ENCODE measurements around the gene ID4.
A peak's percentile ranks its signal among the peaks of the same experiment; 100 is the strongest.

The ID4 gene

DNA sequence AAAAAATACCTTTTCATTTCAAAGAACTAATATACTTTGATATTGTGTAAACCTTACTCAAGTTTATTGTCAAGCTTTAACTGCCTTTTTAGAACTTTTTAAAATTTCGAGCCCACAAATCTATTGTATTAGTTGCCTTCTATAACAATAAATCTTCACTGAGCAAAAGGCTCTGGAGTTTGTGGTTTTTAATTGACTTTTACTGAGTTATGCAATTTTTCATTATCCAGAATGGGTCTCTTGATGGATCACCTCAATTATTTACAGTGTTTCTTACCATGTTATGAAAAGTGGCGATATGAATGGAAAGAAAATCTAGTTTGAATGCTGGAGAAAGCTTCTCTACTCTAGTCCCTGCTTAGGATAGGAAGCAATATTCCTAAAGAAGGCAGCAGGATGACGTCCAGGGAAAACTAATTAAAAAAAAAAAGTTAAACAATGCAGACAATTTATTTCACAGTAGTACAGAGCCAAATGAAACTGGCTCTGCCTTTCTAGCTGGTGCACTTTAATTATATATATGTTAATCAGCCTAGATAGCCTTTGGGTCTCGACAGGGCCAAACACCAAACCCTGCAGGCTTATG, 5.0 kb downstream of the ID4 start:
- H2BK120ac ChIP-seq (ENCODE audit: low read depth, low read length) = no peak overlapping the region
- H3K4me3 ChIP-seq (ENCODE audit: low read length in 2 of 2) = no peak overlapping the region
- peaks cover 10% of the 10 kb centered on the region for H3K79me1 ChIP-seq (ENCODE audit: low read depth, low read length)

DNA sequence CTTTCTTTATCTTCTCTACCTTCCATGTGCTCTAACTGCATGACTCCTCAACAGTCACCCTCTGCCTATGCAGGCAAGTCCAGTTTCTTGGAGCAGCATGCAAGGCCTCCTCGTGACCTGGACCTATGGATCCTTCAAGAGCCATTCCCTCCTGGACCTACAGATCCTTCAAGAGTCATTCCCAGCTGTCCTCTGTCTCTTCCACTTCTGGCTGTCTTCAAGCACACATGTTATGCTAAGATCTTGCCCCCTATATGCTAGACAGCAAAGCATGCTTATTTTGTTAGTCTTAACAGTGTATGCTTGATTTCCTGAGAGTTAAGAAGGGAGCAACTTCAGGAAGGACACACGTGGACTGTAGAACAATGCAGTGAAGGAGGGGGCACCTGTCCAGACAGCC, 7.5 kb downstream of the ID4 start:
- Histone ChIP-seq H3K4me3 (ENCODE audit: low read length in 2 of 2) (no peak overlapping the region), H2AK5ac (ENCODE audit: low read depth, low read length) (peak overlapping the region; percentile 53), H3K14ac (ENCODE audit: low read length) (no peak overlapping the region), H3K4ac (ENCODE audit: low read length) (no peak overlapping the region), H2AFZ (ENCODE audit: low read length) (no peak overlapping the region), H2BK15ac (ENCODE audit: low read length) (no peak overlapping the region), H4K8ac (ENCODE audit: low read depth, low read length) (no peak overlapping the region), H3K9me3 (replicated peaks in 1 of 2; ENCODE audit: control insufficient read depth in 2 of 2, insufficient read depth in 1 of 2, low read depth in 1 of 2, low read length in 2 of 2) (no peaks in the 10 kb centered on the region), H4K91ac (ENCODE audit: low read depth, low read length, poor library complexity) (no peak overlapping the region), H3K79me1 (ENCODE audit: low read depth, low read length) (no peaks in the 10 kb centered on the region), H3K23ac (ENCODE audit: low read depth, low read length, poor library complexity) (no peak overlapping the region), H3K4me1 (ENCODE audit: control insufficient read depth in 2 of 2, insufficient read depth in 1 of 2, low read depth in 1 of 2, low read length in 2 of 2) (peaks cover 8 to 26% of the 10 kb centered on the region in 2 donors), H3K27ac (replicated peaks; ENCODE audit: low read length) (no peak overlapping the region), H2BK12ac (ENCODE audit: low read length) (no peak overlapping the region), H2BK120ac (ENCODE audit: low read depth, low read length) (no peak overlapping the region), H3K4me2 (ENCODE audit: insufficient read depth, low read length, poor library complexity, severe bottlenecking) (no peak overlapping the region), H3K36me3 (replicated peaks in 1 of 2; ENCODE audit: control insufficient read depth in 2 of 2, insufficient read depth in 2 of 2, low read length in 2 of 2) (peaks cover 0 to 13% of the 10 kb centered on the region in 2 donors), H3K18ac (ENCODE audit: low read length) (no peak overlapping the region), H3K9ac (ENCODE audit: low read depth, low read length, poor library complexity) (no peak overlapping the region), H3K27me3 (ENCODE audit: control insufficient read depth in 3 of 3, insufficient read depth in 3 of 3, low read depth in 1 of 3, low read length in 3 of 3) (no peaks in the 10 kb centered on the region), H2BK5ac (ENCODE audit: low read length) (no peak overlapping the region)
- no peak for DNase-seq (ENCODE audit: low spot score)
- no CpG with 5 or more reads among the region's 2 CpGs for WGBS, 2 donors (ENCODE audit: extremely low coverage in 2 of 2, insufficient read length in 2 of 2, insufficient replicate concordance in 1 of 2)

More for the DNA sequence above, 5.0 kb downstream of the ID4 start:
- H4K91ac ChIP-seq (ENCODE audit: low read depth, low read length, poor library complexity) = no peak overlapping the region
- H3K18ac ChIP-seq (ENCODE audit: low read length) = no peak overlapping the region
- H3K4me1 ChIP-seq (ENCODE audit: control insufficient read depth in 2 of 2, insufficient read depth in 1 of 2, low read depth in 1 of 2, low read length in 2 of 2) = peaks cover 8 to 27% of the 10 kb centered on the region in 2 donors
- no peak overlapping the region for H3K23ac ChIP-seq (ENCODE audit: low read depth, low read length, poor library complexity)
- H3K27ac ChIP-seq (replicated peaks; ENCODE audit: low read length) = no peak overlapping the region
- H2BK15ac ChIP-seq (ENCODE audit: low read length) = no peak overlapping the region
- H3K27me3 ChIP-seq (ENCODE audit: control insufficient read depth in 3 of 3, insufficient read depth in 3 of 3, low read depth in 1 of 3, low read length in 3 of 3) = no peaks in the 10 kb centered on the region
- no peak overlapping the region for H4K8ac ChIP-seq (ENCODE audit: low read depth, low read length)
- no peak overlapping the region for H2AK5ac ChIP-seq (ENCODE audit: low read depth, low read length)
- no peak for DNase-seq (ENCODE audit: low spot score)
- H3K4ac ChIP-seq (ENCODE audit: low read length) = no peak overlapping the region
- no CpG with 5 or more reads among the region's 4 CpGs for WGBS, 2 donors (ENCODE audit: extremely low coverage in 2 of 2, insufficient read length in 2 of 2, insufficient replicate concordance in 1 of 2)
- H2BK5ac ChIP-seq (ENCODE audit: low read length) = no peak overlapping the region
- no peak overlapping the region for H3K14ac ChIP-seq (ENCODE audit: low read length)
- H2AFZ ChIP-seq (ENCODE audit: low read length) = no peak overlapping the region
- H3K9ac ChIP-seq (ENCODE audit: low read depth, low read length, poor library complexity) = no peak overlapping the region
- no peak overlapping the region for H3K4me2 ChIP-seq (ENCODE audit: insufficient read depth, low read length, poor library complexity, severe bottlenecking)
- peaks cover 0 to 23% of the 10 kb centered on the region in 2 donors for H3K36me3 ChIP-seq (replicated peaks in 1 of 2; ENCODE audit: control insufficient read depth in 2 of 2, insufficient read depth in 2 of 2, low read length in 2 of 2)
- H2BK12ac ChIP-seq (ENCODE audit: low read length) = no peak overlapping the region
- H3K9me3 ChIP-seq (replicated peaks in 1 of 2; ENCODE audit: control insufficient read depth in 2 of 2, insufficient read depth in 1 of 2, low read depth in 1 of 2, low read length in 2 of 2) = no peaks in the 10 kb centered on the region

DNA sequence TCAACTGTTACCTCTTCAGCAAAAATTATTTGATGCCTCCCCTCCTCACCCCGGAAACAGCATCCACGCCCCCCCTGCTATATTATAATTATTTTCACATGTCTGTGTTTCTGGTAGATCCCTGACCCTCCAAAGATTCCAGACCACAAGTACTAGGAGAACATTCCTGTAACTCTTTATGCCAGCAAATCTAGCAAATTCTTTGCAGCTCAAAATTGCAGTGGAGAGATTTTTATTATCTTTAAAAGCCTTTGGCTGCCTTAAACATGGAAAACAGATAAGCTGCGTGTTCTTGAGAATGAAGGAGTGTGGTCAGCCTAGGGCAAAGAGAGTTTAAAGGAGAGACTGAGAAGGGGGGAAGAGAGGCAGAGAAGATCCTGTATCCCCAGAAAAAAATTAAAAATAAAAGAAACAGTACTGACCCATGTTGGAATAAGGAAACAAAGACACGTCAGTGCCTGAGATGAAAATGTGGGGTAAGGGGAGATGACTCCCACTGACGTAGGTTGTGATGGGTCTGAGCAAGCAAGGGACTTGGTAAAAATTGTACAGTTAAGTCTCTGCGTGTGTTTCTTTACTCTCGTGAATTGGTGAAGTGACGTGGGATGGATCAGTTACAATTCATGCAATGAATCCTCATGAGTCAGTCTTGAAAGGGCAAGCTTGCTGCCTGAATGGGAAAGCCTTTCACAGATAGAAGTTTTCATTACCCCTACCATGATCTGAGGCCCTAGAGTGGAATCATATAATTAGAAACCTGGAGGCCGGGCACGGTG, 8.3 kb downstream of the ID4 start:
- no peak overlapping the region for H3K9ac ChIP-seq (ENCODE audit: low read depth, low read length, poor library complexity)
- H3K4me1 ChIP-seq (ENCODE audit: control insufficient read depth in 2 of 2, insufficient read depth in 1 of 2, low read depth in 1 of 2, low read length in 2 of 2) = peaks cover 8 to 21% of the 10 kb centered on the region in 2 donors
- H3K23ac ChIP-seq (ENCODE audit: low read depth, low read length, poor library complexity) = no peak overlapping the region
- no peak overlapping the region for H2AK5ac ChIP-seq (ENCODE audit: low read depth, low read length)
- H3K14ac ChIP-seq (ENCODE audit: low read length) = no peak overlapping the region
- H3K9me3 ChIP-seq (replicated peaks in 1 of 2; ENCODE audit: control insufficient read depth in 2 of 2, insufficient read depth in 1 of 2, low read depth in 1 of 2, low read length in 2 of 2) = no peaks in the 10 kb centered on the region
- H2BK15ac ChIP-seq (ENCODE audit: low read length) = no peak overlapping the region
- no peak overlapping the region for H2BK5ac ChIP-seq (ENCODE audit: low read length)
- no peak overlapping the region for H3K27ac ChIP-seq (replicated peaks; ENCODE audit: low read length)
- no peak overlapping the region for H2BK12ac ChIP-seq (ENCODE audit: low read length)
- no peak overlapping the region for H3K18ac ChIP-seq (ENCODE audit: low read length)
- H3K27me3 ChIP-seq (ENCODE audit: control insufficient read depth in 3 of 3, insufficient read depth in 3 of 3, low read depth in 1 of 3, low read length in 3 of 3) = no peaks in the 10 kb centered on the region
- H4K8ac ChIP-seq (ENCODE audit: low read depth, low read length) = no peak overlapping the region
- H3K4me2 ChIP-seq (ENCODE audit: insufficient read depth, low read length, poor library complexity, severe bottlenecking) = no peak overlapping the region
- no peaks in the 10 kb centered on the region for H3K79me1 ChIP-seq (ENCODE audit: low read depth, low read length)
- H2BK120ac ChIP-seq (ENCODE audit: low read depth, low read length) = no peak overlapping the region
- H3K4me3 ChIP-seq (ENCODE audit: low read length in 2 of 2) = no peak overlapping the region
- no peak overlapping the region for H4K91ac ChIP-seq (ENCODE audit: low read depth, low read length, poor library complexity)
- H3K4ac ChIP-seq (ENCODE audit: low read length) = no peak overlapping the region
- peaks cover 0 to 5% of the 10 kb centered on the region in 2 donors for H3K36me3 ChIP-seq (replicated peaks in 1 of 2; ENCODE audit: control insufficient read depth in 2 of 2, insufficient read depth in 2 of 2, low read length in 2 of 2)
- no peak for DNase-seq (ENCODE audit: low spot score)
- no CpG with 5 or more reads among the region's 10 CpGs for WGBS, 2 donors (ENCODE audit: extremely low coverage in 2 of 2, insufficient read length in 2 of 2, insufficient replicate concordance in 1 of 2)
- no peak overlapping the region for H2AFZ ChIP-seq (ENCODE audit: low read length)

DNA sequence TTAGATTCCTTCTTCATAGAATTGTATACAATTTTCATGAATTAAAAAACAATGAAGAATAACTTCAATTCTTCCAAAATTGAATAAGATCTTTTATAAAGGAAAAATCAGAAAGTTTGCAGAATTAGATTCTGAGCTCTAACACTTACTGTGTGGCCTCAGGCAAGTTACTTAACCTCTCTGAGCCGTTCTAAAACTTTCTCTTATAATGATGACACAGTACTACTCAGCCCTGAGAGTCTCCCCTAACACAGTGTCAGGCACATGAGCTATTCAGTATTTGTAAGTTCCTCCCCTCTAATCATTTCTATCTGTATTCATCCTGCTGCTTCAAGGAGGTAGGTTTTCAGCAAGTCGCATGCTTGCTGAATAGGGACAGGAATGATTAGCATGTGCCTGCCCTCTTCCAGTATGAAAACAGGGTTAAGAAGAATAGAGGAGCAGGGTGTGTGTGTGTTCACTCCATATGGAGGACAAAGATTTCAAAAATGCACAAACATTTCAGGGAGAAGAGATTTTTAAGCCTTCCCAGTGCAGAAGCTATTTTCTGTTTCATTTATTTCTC, 11.4 kb downstream of the ID4 start:
- Histone ChIP-seq H2BK5ac (ENCODE audit: low read length) (no peak overlapping the region), H2AFZ (ENCODE audit: low read length) (no peak overlapping the region), H3K4me1 (ENCODE audit: control insufficient read depth in 2 of 2, insufficient read depth in 1 of 2, low read depth in 1 of 2, low read length in 2 of 2) (peaks cover 8 to 11% of the 10 kb centered on the region in 2 donors), H3K4me2 (ENCODE audit: insufficient read depth, low read length, poor library complexity, severe bottlenecking) (no peak overlapping the region), H2AK5ac (ENCODE audit: low read depth, low read length) (no peak overlapping the region), H3K27ac (replicated peaks; ENCODE audit: low read length) (no peak overlapping the region), H4K91ac (ENCODE audit: low read depth, low read length, poor library complexity) (no peak overlapping the region), H3K9me3 (replicated peaks in 1 of 2; ENCODE audit: control insufficient read depth in 2 of 2, insufficient read depth in 1 of 2, low read depth in 1 of 2, low read length in 2 of 2) (no peaks in the 10 kb centered on the region), H4K8ac (ENCODE audit: low read depth, low read length) (no peak overlapping the region), H3K14ac (ENCODE audit: low read length) (no peak overlapping the region), H2BK12ac (ENCODE audit: low read length) (no peak overlapping the region), H3K36me3 (replicated peaks in 1 of 2; ENCODE audit: control insufficient read depth in 2 of 2, insufficient read depth in 2 of 2, low read length in 2 of 2) (no peaks in the 10 kb centered on the region), H2BK15ac (ENCODE audit: low read length) (no peak overlapping the region), H3K18ac (ENCODE audit: low read length) (no peak overlapping the region), H3K4ac (ENCODE audit: low read length) (no peak overlapping the region), H3K23ac (ENCODE audit: low read depth, low read length, poor library complexity) (no peak overlapping the region), H3K4me3 (ENCODE audit: low read length in 2 of 2) (no peak overlapping the region), H2BK120ac (ENCODE audit: low read depth, low read length) (no peak overlapping the region), H3K27me3 (ENCODE audit: control insufficient read depth in 3 of 3, insufficient read depth in 3 of 3, low read depth in 1 of 3, low read length in 3 of 3) (no peaks in the 10 kb centered on the region), H3K79me1 (ENCODE audit: low read depth, low read length) (no peaks in the 10 kb centered on the region), H3K9ac (ENCODE audit: low read depth, low read length, poor library complexity) (no peak overlapping the region)
- no CpG with 5 or more reads among the region's 2 CpGs for WGBS, 2 donors (ENCODE audit: extremely low coverage in 2 of 2, insufficient read length in 2 of 2, insufficient replicate concordance in 1 of 2)
- DNase-seq (ENCODE audit: low spot score) = no peak
